Natural killer cell (primary cell): ENCODE data around the gene ANKRD17. TPM values are rescaled to one million over a fixed set of nuclear protein-coding genes. Genes with fewer than 3 reads are reported as not detected.
"Not testable (repeated sequence)": the region's sequence is repeated elsewhere in the genome, so short reads cannot be mapped to it uniquely, and the experiment has no call there.

Experiments used
- ATAC-seq, 3 donors: fragments of 150-1000 bp in 2 of 3; fragments of 200-7000 bp in 1 of 3; cut with Tn5 transposase; 1 replicate in 1 of 3; 2 replicates in 2 of 3; pipeline ENCODE4 v1.10.0; 2021; ENCODE audit warnings: mild to moderate bottlenecking in 2 of 3, moderate library complexity in 2 of 3
- DNase-seq, 2 donors: peaks; one replicate each; pipeline versions ENCODE4 v3.0.0 to v3.0.0-alpha.2; 2013 to 2021; ENCODE audit warnings: mixed read lengths in 1 of 2
- H3K27ac ChIP-seq: one replicate; pipeline ENCODE4 v1.5.1; 2013; ENCODE audit warnings: mild to moderate bottlenecking, low read length
- H3K27me3 ChIP-seq: one replicate; pipeline ENCODE4 v1.6.1; 2013; ENCODE audit warnings: low read length; ENCODE audit not compliant: control insufficient read depth, insufficient read depth
- H3K36me3 ChIP-seq: one replicate; pipeline ENCODE4 v1.6.1; 2013; ENCODE audit warnings: low read length; ENCODE audit not compliant: control insufficient read depth, insufficient read depth
- H3K4me1 ChIP-seq: one replicate; pipeline ENCODE4 v1.6.1; 2013; ENCODE audit warnings: low read length; ENCODE audit not compliant: control insufficient read depth, insufficient read depth
- H3K4me3 ChIP-seq: one replicate; pipeline ENCODE4 v1.5.1; 2013; ENCODE audit warnings: low read length
- H3K9me3 ChIP-seq: one replicate; pipeline ENCODE4 v1.6.1; 2013; ENCODE audit warnings: low read length; ENCODE audit not compliant: control insufficient read depth, insufficient read depth
- H3K27ac Mint-ChIP-seq, 2 donors: one replicate each; pipeline ENCODE4 v1.8.0; 2022; ENCODE audit warnings: mild to moderate bottlenecking in 2 of 2, mixed read lengths in 2 of 2, moderate library complexity in 1 of 2
- H3K27me3 Mint-ChIP-seq, 2 donors: one replicate each; pipeline ENCODE4 v1.8.0; 2022; ENCODE audit warnings: low read depth in 2 of 2, mixed read lengths in 2 of 2
- H3K36me3 Mint-ChIP-seq: one replicate; pipeline ENCODE4 v1.8.0; 2022; ENCODE audit warnings: mixed read lengths
- H3K4me1 Mint-ChIP-seq, 2 donors: one replicate each; pipeline ENCODE4 v1.8.0; 2022; ENCODE audit warnings: mixed read lengths in 2 of 2
- H3K4me3 Mint-ChIP-seq: one replicate; pipeline ENCODE4 v1.8.0; 2022; ENCODE audit warnings: mild to moderate bottlenecking, moderate library complexity, mixed read lengths
- H3K9me3 Mint-ChIP-seq, 2 donors: one replicate each; pipeline ENCODE4 v1.8.0; 2022; ENCODE audit warnings: mixed read lengths in 2 of 2
- WGBS: methylation state at CpG from one replicate; pipeline ENCODE4 v1.1.7; 2013; ENCODE audit warnings: missing lambda C conversion rate; ENCODE audit not compliant: insufficient coverage; 5-methylcytosine and 5-hydroxymethylcytosine counted together
- intact Hi-C: fragments of 100-400 bp; cut with micrococcal nuclease; formaldehyde crosslinking; loops from one replicate; pipeline ENCODE4 v1.14.2; 2022
- total RNA-seq, 4 donors: library from RNA; stranded (reverse); fragments of 120-200 nt in 1 of 4; gene quantifications; one replicate each; pipeline versions ENCODE4 v1.2.3 to v1.2.4, GENCODE V29; 2013 to 2022
- TF ChIP-seq, protein P1 (sequence below): fragments of 200-600 bp; IDR thresholded peaks from one replicate; pipeline ENCODE4 v1.8.0; 2022; ENCODE audit warnings: antibody characterized with exemption

ANKRD17 gene
- total RNA-seq, 3 donors from 2014 or later (not counting 1 experiment from before 2014, with no cell fraction given), result 51.8 to 70.2 (median 63.0) TPM

DNA sequence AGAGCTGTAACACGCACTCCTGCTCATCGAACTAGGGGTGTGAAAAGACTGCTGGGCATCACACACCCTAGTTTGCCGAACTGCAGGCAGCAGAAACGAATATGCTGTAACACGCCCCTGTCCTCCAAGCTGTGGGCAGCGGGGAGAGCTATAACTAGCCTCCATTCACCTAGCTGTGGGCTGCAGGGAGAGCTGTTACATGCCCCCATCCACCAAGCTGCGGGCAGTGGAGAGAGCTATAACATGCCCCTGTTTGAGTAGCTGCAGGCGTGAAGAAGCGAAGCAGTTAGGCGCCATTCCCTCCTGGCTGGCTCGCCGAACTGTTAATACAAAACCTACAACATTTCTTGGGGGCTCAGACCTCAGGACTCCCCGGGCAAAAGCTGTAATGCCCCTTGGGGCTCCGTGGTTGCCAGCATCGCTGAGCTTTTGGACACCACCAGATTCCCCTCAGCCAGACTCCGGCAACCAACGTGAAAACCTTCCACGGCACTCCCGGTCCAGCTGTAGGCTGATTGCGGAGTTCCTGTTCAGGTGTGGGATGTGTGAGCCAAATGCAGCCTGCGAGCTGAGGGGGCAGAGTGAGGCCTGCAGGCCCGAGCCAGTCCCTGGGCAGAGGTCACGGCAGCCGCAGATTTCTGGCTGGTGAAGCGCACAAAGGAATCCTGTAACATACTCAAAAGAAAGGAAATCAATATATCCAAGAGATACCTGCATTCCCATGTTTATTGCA, 41.1 kb upstream of the ANKRD17 start:
- intact Hi-C loops, result no loop called here
- Histone ChIP-seq H3K4me1 (no peaks in the 10 kb centered on the region), H3K27ac (no peak overlapping the region), H3K36me3 (no peaks in the 10 kb centered on the region), H3K27me3 (no peaks in the 10 kb centered on the region), H3K9me3 (peaks cover 25% of the 10 kb centered on the region), H3K4me3 (no peak overlapping the region)
- TF ChIP-seq, protein P1, sequence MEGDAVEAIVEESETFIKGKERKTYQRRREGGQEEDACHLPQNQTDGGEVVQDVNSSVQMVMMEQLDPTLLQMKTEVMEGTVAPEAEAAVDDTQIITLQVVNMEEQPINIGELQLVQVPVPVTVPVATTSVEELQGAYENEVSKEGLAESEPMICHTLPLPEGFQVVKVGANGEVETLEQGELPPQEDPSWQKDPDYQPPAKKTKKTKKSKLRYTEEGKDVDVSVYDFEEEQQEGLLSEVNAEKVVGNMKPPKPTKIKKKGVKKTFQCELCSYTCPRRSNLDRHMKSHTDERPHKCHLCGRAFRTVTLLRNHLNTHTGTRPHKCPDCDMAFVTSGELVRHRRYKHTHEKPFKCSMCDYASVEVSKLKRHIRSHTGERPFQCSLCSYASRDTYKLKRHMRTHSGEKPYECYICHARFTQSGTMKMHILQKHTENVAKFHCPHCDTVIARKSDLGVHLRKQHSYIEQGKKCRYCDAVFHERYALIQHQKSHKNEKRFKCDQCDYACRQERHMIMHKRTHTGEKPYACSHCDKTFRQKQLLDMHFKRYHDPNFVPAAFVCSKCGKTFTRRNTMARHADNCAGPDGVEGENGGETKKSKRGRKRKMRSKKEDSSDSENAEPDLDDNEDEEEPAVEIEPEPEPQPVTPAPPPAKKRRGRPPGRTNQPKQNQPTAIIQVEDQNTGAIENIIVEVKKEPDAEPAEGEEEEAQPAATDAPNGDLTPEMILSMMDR, result no peak
- no peak for ATAC-seq
- Mint-ChIP-seq H3K36me3 (no peaks in the 10 kb centered on the region), H3K27ac (no peak overlapping the region), H3K9me3 (peaks cover 4 to 7% of the 10 kb centered on the region in 2 donors), H3K4me3 (no peak overlapping the region), H3K4me1 (no peaks in the 10 kb centered on the region), H3K27me3 (no peaks in the 10 kb centered on the region)
- WGBS, result 94% methylated on average over 25 of the region's 25 CpGs
- DNase-seq, result no peak

DNA sequence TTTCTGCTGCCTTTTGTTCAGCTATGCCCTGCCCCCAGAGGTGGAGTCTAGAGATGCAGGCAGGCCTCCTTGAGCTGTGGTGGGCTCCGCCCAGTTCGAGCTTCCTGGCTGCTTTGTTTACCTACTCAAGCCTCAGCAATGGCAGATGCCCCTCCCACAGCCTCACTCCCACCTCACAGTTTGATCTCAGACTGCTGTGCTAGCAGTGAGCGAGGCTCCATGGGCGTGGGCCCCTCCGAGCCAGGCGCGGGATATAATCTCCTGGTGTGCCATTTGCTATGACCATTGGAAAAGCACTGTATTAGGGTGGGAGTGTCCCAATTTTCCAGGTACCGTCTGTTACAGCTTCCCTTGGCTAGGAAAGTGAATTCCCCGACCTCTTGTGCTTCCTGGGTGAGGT, 34.1 kb upstream of the ANKRD17 start:
- intact Hi-C loops, H3K9me3 Mint-ChIP-seq: not testable (repeated sequence)

DNA sequence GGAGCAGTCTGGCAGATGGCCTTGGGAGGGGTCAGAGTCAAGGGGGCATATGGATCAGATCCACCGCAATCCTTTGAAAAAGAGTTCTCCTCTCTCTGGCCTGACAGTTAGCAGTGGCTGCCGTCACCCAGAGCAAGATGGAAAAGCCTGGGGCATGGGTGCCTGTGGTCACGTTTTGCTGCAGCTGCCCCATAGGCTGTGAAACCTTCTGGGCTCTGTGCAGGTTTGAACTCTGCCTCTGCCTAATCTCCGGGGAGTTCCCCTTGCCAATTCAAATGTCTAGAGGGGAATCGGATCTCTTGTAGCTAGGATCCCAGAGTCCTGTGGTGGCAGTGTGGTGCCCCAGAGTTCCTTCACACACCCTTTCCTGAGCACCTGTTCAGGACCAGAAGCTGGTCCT, 23.4 kb upstream of the ANKRD17 start:
- Mint-ChIP-seq H3K4me3 (no peak overlapping the region), H3K27me3 (no peaks in the 10 kb centered on the region), H3K27ac (no peak overlapping the region), H3K9me3 (peaks cover 0 to 4% of the 10 kb centered on the region in 2 donors), H3K36me3 (peaks cover 12% of the 10 kb centered on the region), H3K4me1 (no peaks in the 10 kb centered on the region)
- intact Hi-C loops, result no loop called here
- WGBS, result 93% methylated on average over 5 of the region's 5 CpGs
- Histone ChIP-seq H3K9me3 (no peaks in the 10 kb centered on the region), H3K27me3 (no peaks in the 10 kb centered on the region), H3K36me3 (no peaks in the 10 kb centered on the region), H3K4me3 (no peak overlapping the region), H3K4me1 (no peaks in the 10 kb centered on the region), H3K27ac (no peak overlapping the region)
- no peak for ATAC-seq
- TF ChIP-seq, protein P1, result no peak
- no peak for DNase-seq

More for the DNA sequence above, 34.1 kb upstream of the ANKRD17 start:
- not testable (repeated sequence) for DNase-seq, H3K27me3 ChIP-seq, ATAC-seq, H3K4me3 ChIP-seq, H3K4me1 ChIP-seq, H3K36me3 ChIP-seq, H3K27me3 Mint-ChIP-seq, H3K4me3 Mint-ChIP-seq, H3K36me3 Mint-ChIP-seq, H3K4me1 Mint-ChIP-seq, H3K27ac Mint-ChIP-seq, H3K27ac ChIP-seq
- H3K9me3 ChIP-seq, result peaks cover 16% of the 10 kb centered on the region
- WGBS, result 90% methylated on average over 9 of the region's 9 CpGs

DNA sequence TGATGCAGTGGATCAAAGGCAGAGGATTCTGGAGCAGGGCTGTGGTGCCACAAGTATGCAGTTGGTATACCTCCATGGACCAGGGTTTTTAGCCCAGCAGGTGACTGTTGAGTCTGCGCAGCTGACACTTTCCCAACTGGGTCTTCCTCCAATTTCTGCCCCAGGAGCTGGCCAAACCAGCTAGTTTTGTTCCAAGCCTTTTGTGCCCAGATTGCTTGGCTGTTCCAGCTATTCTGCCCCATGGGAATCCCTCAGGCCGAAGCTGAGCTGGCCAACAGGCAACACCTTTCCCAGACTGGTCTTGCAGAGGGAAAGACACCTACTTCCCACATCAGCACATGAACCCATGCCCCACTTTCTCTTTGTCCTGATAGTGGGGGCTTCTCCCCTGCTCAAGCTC, 22.8 kb upstream of the ANKRD17 start:
- Histone ChIP-seq H3K27ac (no peak overlapping the region), H3K27me3 (no peaks in the 10 kb centered on the region), H3K4me3 (no peak overlapping the region), H3K4me1 (no peaks in the 10 kb centered on the region), H3K9me3 (no peaks in the 10 kb centered on the region), H3K36me3 (no peaks in the 10 kb centered on the region)
- H3K4me3 Mint-ChIP-seq, result no peak overlapping the region
- ATAC-seq (no peak), DNase-seq (no peak)
- intact Hi-C loops, result no loop called here
- WGBS, result 93% methylated on average over 2 of the region's 2 CpGs
- TF ChIP-seq, protein P1, result no peak
- H3K9me3 Mint-ChIP-seq, result peaks cover 0 to 4% of the 10 kb centered on the region in 2 donors
- H3K36me3 Mint-ChIP-seq, result peaks cover 12% of the 10 kb centered on the region
- H3K27ac Mint-ChIP-seq, result no peak overlapping the region
- H3K27me3 Mint-ChIP-seq, result no peaks in the 10 kb centered on the region
- no peaks in the 10 kb centered on the region for H3K4me1 Mint-ChIP-seq
